Skeletal muscle satellite cell (primary cell): ENCODE results near the gene SERINC5.
"Not testable (repeated sequence)": the region's sequence is repeated elsewhere in the genome, so short reads cannot be mapped to it uniquely, and the experiment has no call there.

Source experiments
- H3K27me3 ChIP-seq: 2 replicates; pipeline ENCODE4 v1.7.0; 2013; ENCODE audit warnings: low read length; ENCODE audit not compliant: control insufficient read depth, insufficient read depth
- H3K36me3 ChIP-seq: 2 replicates; pipeline ENCODE4 v1.7.0; 2013; ENCODE audit warnings: mild to moderate bottlenecking, control low read depth, low read length; ENCODE audit not compliant: insufficient read depth
- H3K4me1 ChIP-seq: 2 replicates; pipeline ENCODE4 v1.7.0; 2013; ENCODE audit warnings: low read length; ENCODE audit not compliant: control insufficient read depth, insufficient read depth
- H3K4me2 ChIP-seq: 2 replicates; pipeline ENCODE4 v1.7.0; 2013; ENCODE audit warnings: mild to moderate bottlenecking, low read length
- H3K4me3 ChIP-seq: 2 replicates; pipeline ENCODE4 v1.7.0; 2013; ENCODE audit warnings: low read length
- H3K9ac ChIP-seq: 2 replicates; pipeline ENCODE4 v1.7.0; 2013; ENCODE audit warnings: mild to moderate bottlenecking, low read depth, low read length, moderate library complexity
- H3K9me3 ChIP-seq: replicated peaks from 2 replicates; pipeline ENCODE4 v1.7.0; 2013; ENCODE audit warnings: mild to moderate bottlenecking, control low read depth, low read length

SERINC5 gene

GRCh38 chr5:80125962-80126480 is 129.8 kb downstream of the SERINC5 start:
- Histone ChIP-seq H3K4me2 (peak overlapping the region; percentile 34), H3K4me1 (peaks cover 15% of the 10 kb centered on the region), H3K27me3 (no peaks in the 10 kb centered on the region), H3K4me3 (no peak overlapping the region), H3K9me3 (no peaks in the 10 kb centered on the region), H3K36me3 (no peaks in the 10 kb centered on the region), H3K9ac (peak overlapping the region; percentile 30)

- Histone ChIP-seq H3K9ac (no peak overlapping the region), H3K27me3 (no peaks in the 10 kb centered on the region), H3K4me2 (peak overlapping the region; percentile 3), H3K9me3 (no peaks in the 10 kb centered on the region), H3K4me1 (peaks cover 15% of the 10 kb centered on the region), H3K36me3 (no peaks in the 10 kb centered on the region), H3K4me3 (no peak overlapping the region)
Measured at GRCh38 chr5:80125022-80125961, 130.6 kb downstream of the SERINC5 start.

GRCh38 chr5:80124121-80124918 is 131.5 kb downstream of the SERINC5 start:
- Histone ChIP-seq H3K9ac (no peak overlapping the region), H3K9me3 (no peaks in the 10 kb centered on the region), H3K4me2 (no peak overlapping the region), H3K4me3 (no peak overlapping the region), H3K36me3 (no peaks in the 10 kb centered on the region), H3K27me3 (no peaks in the 10 kb centered on the region), H3K4me1 (peaks cover 15% of the 10 kb centered on the region)

GRCh38 chr5:80122579-80122978 is 133.3 kb downstream of the SERINC5 start:
- H3K4me3 ChIP-seq: no peak overlapping the region
- H3K9ac ChIP-seq: no peak overlapping the region
- H3K4me1 ChIP-seq: peaks cover 15% of the 10 kb centered on the region
- H3K9me3 ChIP-seq: no peaks in the 10 kb centered on the region
- no peaks in the 10 kb centered on the region for H3K36me3 ChIP-seq
- no peaks in the 10 kb centered on the region for H3K27me3 ChIP-seq
- no peak overlapping the region for H3K4me2 ChIP-seq

GRCh38 chr5:80119372-80119771 is 136.5 kb downstream of the SERINC5 start:
- Histone ChIP-seq H3K36me3 (no peaks in the 10 kb centered on the region), H3K27me3 (no peaks in the 10 kb centered on the region), H3K9ac (no peak overlapping the region), H3K4me3 (no peak overlapping the region), H3K4me1 (no peaks in the 10 kb centered on the region), H3K4me2 (no peak overlapping the region), H3K9me3 (no peaks in the 10 kb centered on the region)

DNA sequence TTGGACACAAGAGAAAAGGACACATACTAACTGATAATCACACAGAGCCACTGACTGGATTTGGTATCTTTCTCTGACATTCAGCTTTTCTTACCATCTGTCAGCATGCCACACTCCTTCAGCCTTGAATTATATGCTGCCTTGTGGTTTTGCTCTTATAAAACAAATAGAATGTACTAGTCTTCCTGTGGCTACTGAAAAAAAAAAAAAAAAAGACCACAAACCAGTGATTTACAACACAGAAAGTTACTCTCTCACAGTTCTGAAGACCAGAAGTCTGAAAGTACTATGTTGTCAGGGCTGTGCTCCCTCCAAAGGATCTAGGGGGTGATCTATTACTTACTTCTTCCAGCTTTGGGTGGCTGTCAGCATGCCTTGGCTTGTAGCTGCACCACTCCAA is 138.4 kb downstream of the SERINC5 start:
- H3K27me3 ChIP-seq: no peaks in the 10 kb centered on the region
- no peaks in the 10 kb centered on the region for H3K9me3 ChIP-seq
- H3K4me1 ChIP-seq: no peaks in the 10 kb centered on the region
- no peak overlapping the region for H3K4me3 ChIP-seq
- no peaks in the 10 kb centered on the region for H3K36me3 ChIP-seq
- H3K4me2 ChIP-seq: no peak overlapping the region
- H3K9ac ChIP-seq: no peak overlapping the region

GRCh38 chr5:80116465-80116864 is 139.4 kb downstream of the SERINC5 start:
- Histone ChIP-seq H3K9ac (no peak overlapping the region), H3K27me3 (no peaks in the 10 kb centered on the region), H3K9me3 (no peaks in the 10 kb centered on the region), H3K4me3 (no peak overlapping the region), H3K4me2 (no peak overlapping the region), H3K4me1 (no peaks in the 10 kb centered on the region), H3K36me3 (no peaks in the 10 kb centered on the region)

GRCh38 chr5:80116000-80116399 is 139.8 kb downstream of the SERINC5 start:
- H3K27me3 ChIP-seq: no peaks in the 10 kb centered on the region
- H3K9me3 ChIP-seq: no peaks in the 10 kb centered on the region
- H3K9ac ChIP-seq: no peak overlapping the region
- no peak overlapping the region for H3K4me2 ChIP-seq
- H3K36me3 ChIP-seq: no peaks in the 10 kb centered on the region
- no peaks in the 10 kb centered on the region for H3K4me1 ChIP-seq
- H3K4me3 ChIP-seq: no peak overlapping the region

GRCh38 chr5:80114860-80115259 is 141.0 kb downstream of the SERINC5 start:
- Histone ChIP-seq H3K4me3 (no peak overlapping the region), H3K36me3 (no peaks in the 10 kb centered on the region), H3K4me2 (no peak overlapping the region), H3K27me3 (peaks cover 4% of the 10 kb centered on the region), H3K4me1 (no peaks in the 10 kb centered on the region), H3K9me3 (no peaks in the 10 kb centered on the region), H3K9ac (no peak overlapping the region)

DNA sequence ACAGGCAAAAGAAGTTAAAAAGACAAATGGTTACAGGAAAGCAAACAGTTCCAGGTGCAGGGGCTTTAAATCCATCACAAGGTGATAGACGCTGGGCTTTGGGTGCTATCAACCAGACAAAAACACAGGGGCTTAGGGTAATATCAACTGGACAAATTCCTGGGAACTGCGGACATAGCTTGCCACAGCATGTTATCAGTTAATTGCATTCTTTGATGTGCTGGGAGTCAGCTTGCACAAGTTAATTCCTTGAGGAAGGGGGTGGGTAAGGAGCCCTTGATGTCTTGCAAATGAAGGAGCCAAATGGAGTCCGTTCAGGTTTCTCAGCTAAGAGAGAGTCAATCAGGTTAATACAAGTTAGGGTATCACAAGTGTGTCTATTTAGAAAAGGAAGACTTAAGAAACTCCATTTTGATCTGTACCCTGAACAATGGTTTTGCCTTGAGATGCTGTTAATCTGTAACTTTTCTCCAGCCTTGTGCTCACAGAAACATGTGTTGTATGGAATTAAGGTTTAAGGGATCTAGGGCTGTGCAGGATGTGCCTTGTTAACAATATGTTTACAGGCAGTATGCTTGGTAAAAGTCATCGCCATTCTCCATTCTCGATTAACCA is 144.4 kb downstream of the SERINC5 start:
- not testable (repeated sequence) for H3K27me3 ChIP-seq, H3K9me3 ChIP-seq, H3K4me1 ChIP-seq, H3K9ac ChIP-seq, H3K4me2 ChIP-seq, H3K36me3 ChIP-seq, H3K4me3 ChIP-seq
